Measurements from ENCODE around the gene REEP2.
"Not testable (repeated sequence)": the region's sequence is repeated elsewhere in the genome, so short reads cannot be mapped to it uniquely, and the experiment has no call there.

REEP2 gene, protein sequence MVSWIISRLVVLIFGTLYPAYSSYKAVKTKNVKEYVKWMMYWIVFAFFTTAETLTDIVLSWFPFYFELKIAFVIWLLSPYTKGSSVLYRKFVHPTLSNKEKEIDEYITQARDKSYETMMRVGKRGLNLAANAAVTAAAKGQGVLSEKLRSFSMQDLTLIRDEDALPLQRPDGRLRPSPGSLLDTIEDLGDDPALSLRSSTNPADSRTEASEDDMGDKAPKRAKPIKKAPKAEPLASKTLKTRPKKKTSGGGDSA

GRCh38 chr5:138438724-138439476 lies at the start of gene REEP2:
TSS of gene REEP2 (plus strand) at chr5:138439057. CDS start at chr5:138439209, 152 bp downstream.
- ATAC-seq (peak; percentile 87), DNase-seq (peak; percentile 79)

- ATAC-seq (no peak), DNase-seq (no peak)
Measured at GRCh38 chr5:138389332-138389731, 49.5 kb upstream of the REEP2 start.

GRCh38 chr5:138389911-138390310 lies 48.9 kb upstream of the REEP2 start:
- not testable (repeated sequence) for DNase-seq, ATAC-seq

DNA sequence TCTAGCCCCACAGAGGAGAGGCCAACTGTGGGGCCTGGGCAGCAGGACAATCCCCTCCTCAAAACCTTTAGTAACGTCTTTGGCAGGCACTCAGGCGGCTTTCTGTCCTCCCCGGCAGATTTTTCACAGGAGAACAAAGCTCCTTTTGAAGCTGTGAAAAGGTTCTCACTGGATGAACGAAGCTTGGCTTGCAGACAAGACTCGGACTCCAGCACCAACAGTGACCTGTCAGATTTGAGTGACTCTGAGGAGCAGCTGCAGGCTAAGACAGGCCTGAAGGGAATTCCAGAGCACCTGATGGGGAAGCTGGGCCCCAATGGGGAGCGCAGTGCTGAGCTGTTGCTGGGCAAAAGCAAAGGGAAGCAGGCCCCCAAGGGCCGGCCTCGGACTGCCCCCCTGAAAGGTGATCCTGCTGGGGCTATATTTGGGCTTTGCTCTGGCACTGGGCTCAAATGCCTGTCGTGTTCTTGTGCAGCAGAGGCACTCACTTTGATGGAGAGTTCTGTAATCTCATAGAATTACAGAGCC lies 46.9 kb upstream of the REEP2 start:
- DNase-seq, result no peak
- no peak for ATAC-seq

DNA sequence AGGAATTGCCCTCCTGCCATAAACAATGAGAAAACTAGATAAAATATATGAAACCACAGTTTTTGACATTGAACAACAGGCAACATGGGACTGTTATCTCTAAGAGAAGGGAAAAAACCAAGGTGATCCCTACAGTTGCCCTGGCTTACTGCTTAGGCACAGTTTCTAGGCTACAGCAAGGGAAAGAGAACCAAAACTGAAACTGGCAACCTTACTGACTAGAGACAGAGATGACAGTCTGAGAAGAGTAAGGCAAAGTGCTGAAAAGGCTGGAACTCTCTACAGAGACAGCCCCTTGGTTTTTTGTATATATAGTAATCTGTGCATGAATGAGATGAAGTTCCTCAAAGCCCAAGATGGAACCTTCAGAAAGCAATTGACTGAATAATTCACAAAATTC lies 36.2 kb upstream of the REEP2 start:
- ATAC-seq, result peak; percentile 46

GRCh38 chr5:138408023-138408422 lies 30.8 kb upstream of the REEP2 start:
- peak; percentile 63 for ATAC-seq
- DNase-seq, result peak; percentile 18

More for the DNA sequence above, 36.2 kb upstream of the REEP2 start:
- DNase-seq, result no peak

- ATAC-seq, result not testable (repeated sequence)
- peak; percentile 37 for DNase-seq
Measured at GRCh38 chr5:138410996-138411640, 27.7 kb upstream of the REEP2 start.

GRCh38 chr5:138418444-138418843 lies 20.4 kb upstream of the REEP2 start:
- DNase-seq (no peak), ATAC-seq (no peak)

DNA sequence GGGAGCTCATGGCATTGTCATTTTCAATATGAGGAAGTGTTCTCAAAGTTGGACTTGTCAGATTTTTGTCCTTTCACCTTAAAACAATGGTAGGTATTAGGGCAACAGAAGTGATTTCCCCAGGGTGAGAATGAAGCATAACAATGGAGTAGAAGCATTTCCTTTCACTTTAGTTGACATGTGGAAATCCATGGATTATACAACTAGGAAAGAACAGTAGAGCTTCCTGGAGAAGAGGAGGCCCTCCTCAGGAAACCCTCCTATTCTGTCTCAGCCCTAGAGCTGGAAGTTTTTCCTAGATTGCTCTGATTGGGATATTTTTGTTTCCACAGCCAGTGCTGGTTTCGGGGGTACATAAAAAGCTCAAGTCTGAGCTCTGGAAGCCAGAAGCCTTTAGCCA lies 13.8 kb upstream of the REEP2 start:
- DNase-seq (no peak), ATAC-seq (no peak)

- DNase-seq, result no peak
- no peak for ATAC-seq
Measured at GRCh38 chr5:138435943-138436342, 2.9 kb upstream of the REEP2 start.

DNA sequence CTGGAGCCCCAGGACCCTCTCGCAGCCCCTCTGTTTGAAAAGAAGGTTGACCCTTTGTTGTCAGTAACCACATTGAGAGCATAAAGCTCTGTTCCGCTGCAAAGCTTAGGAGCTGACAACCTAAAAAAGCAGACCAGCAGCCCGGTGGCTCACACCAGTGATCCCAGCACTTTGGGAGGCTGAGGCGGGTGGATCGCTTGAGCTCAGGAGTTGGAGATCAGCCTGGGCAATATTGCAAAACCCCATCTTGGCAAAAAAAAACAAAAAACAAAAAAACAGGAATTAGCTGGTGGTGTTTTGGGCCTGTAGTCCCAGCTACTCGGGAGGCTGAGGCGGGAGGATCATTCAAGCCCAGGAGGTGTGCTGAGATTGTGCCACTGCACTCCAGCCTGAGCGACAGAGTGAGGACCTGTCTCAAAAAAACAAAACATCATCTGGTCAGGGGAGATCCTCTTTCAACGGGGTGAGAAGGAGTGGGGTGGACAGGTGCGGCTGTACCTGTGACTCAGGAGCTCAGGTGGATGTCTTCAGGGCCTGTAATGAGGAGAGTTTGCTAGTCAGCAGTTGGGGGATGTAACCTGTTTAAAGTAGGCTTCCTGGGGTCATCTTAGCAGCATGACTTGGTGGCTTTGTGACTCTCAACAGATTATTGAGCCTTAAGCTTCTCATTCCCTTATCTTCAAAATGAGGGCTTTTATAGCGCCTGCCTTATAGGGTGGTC lies 694 bp upstream of the REEP2 start:
- ATAC-seq, result no peak

DNA sequence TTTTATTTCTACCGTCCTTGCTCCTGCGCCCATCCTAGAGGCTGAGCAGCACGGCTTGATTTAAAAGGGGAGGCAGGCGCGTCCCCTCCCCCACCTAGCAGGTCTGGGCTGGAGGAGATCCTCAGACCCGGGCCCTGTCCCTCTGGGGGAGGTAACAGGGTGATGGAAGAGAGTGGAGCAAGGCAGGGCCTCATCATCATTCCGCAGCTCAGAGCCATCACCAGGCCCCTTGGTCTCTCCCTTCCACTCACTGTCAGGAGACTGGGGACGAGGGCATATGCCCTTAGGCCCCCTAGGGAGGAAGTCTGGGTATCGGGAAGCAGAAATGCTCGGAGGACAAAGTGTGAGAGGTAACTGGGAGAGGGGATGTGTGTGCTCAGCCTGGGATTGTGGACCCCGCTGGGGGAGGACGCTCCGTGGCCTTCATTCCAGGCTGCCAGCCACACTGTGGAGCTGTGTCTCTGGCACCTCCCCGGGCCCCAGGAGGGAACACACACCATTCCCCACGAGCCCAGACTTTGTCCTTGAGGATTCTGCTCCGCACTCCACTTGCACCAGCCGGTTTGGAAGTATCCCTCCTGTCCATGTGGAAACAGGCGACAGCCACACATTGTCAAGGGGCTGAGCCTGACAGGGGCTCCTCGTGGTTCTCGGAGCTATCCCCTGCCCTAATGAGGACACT lies 761 bp downstream of the REEP2 start:
- DNase-seq (no peak), ATAC-seq (peak; percentile 26)

More for the DNA sequence above, 694 bp upstream of the REEP2 start:
- no peak for DNase-seq

GRCh38 chr5:138440159-138441073 lies 1.6 kb downstream of the REEP2 start:
- ATAC-seq (no peak), DNase-seq (no peak)

DNA sequence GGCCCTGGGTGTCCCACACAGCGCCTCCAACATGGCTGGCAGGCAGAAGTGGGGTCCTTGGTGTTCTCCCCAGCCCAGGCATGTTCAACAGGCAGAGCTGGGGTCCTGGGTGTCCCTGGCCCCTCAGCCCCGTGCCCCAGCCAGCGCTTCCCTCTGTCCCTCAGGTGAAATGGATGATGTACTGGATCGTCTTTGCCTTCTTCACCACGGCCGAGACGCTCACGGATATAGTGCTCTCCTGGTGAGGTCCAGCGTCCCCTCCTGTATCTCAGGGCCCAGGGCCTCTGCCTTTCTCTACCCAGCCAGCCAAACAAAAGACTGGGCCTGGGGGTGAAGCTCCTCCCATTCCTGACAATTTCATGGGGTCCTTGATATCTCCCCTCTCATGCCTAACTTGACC lies 2.4 kb downstream of the REEP2 start:
- no peak for DNase-seq
- no peak for ATAC-seq

- ATAC-seq (no peak), DNase-seq (no peak)
Measured at GRCh38 chr5:138444078-138444773, 5.4 kb downstream of the REEP2 start.

GRCh38 chr5:138444774-138445546 lies 6.1 kb downstream of the REEP2 start:
- DNase-seq, result no peak
- ATAC-seq, result no peak

DNA sequence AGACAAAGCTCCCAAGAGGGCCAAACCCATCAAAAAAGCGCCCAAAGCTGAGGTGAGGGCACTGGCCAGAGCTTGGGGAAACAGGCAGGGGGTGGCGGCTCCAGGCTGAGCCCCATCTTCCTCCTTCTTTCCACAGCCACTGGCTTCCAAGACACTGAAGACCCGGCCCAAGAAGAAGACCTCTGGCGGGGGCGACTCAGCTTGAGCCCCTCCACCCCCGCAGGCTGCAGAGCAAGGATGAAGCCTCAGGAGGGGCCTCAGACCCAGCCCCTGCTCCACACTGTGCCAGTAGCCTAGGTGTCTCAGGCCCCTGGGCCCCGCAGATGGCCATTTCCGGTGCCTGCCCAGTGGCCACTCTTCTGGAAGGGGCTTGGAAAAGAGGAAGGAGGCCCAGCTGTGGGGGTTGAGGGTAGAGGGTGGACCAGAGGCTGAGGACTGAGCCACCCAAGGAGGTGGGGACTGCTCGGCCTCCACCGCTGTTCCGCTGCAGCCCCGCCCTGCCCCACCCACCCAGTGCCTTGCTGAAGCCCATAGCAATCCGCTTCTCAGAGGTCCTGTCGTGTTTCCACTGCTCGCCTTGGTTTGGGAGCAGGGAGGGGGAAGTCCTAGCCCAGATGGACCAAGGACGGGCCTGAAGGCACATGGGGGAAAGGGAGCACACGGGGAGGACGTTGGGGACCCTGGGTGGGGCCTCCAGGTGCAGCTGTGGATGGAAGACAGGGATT lies 6.9 kb downstream of the REEP2 start:
- no peak for ATAC-seq
- no peak for DNase-seq

GRCh38 chr5:138448070-138448469 lies 9.2 kb downstream of the REEP2 start:
- no peak for DNase-seq
- ATAC-seq, result no peak

All from stimulated activated naive CD8-positive, alpha-beta T cell treated with anti-CD3 and anti-CD28 coated beads, Interleukin-15, Interleukin-2, amounts not matched to agents 100 U/mL and 50 U/mL, for 24 hours (primary cell).